Measurements from ENCODE around the gene RPH3AL. TPM values are rescaled to one million over a fixed set of nuclear protein-coding genes. Genes with fewer than 3 reads are reported as not detected.
A peak's percentile ranks its signal among the peaks of the same experiment; 100 is the strongest.
"Not testable (repeated sequence)": the region's sequence is repeated elsewhere in the genome, so short reads cannot be mapped to it uniquely, and the experiment has no call there.

RPH3AL gene
- total and polyA plus RNA-seq, 4 donors, result 4.7 to 5.9 (median 5.3) TPM

DNA sequence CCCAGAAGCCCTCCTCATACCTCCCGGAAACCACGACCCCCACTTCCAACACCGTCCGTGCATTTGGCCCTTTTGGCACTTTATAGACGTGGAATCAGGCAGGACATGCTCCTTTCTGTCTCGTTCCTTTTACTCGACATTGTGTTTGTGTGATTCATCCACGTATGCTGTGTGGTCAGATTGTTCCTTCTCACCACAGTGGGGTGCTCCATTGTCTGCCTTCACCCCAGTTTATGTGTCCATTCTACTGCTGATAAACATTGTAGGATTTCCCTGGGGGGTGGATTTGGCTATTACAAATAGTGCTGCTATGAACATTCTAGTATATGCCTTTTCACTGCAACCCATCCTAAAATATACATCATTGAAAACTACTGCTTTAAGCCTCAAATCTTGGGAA lies 28.9 kb upstream of the RPH3AL start:
- H3K27ac ChIP-seq (ENCODE audit: low read depth, low read length), result no peak overlapping the region
- DNase-seq (ENCODE audit: low read depth in 4 of 6, low spot score in 6 of 6), result no peak
- peaks cover 3% of the 10 kb centered on the region for H3K27me3 ChIP-seq (ENCODE audit: control insufficient read depth, insufficient read depth, low read length)
- peaks cover 55% of the 10 kb centered on the region for H3K4me1 ChIP-seq (ENCODE audit: control insufficient read depth, insufficient read depth, low read length)
- WGBS (ENCODE audit: insufficient coverage), result 48% methylated on average over 8 of the region's 8 CpGs
- H3K4me3 ChIP-seq (ENCODE audit: low read depth, low read length), result no peak overlapping the region
- H3K36me3 ChIP-seq (ENCODE audit: control insufficient read depth, insufficient read depth, low read length), result no peaks in the 10 kb centered on the region
- no peaks in the 10 kb centered on the region for H3K9me3 ChIP-seq (ENCODE audit: control insufficient read depth, insufficient read depth, low read length)

DNA sequence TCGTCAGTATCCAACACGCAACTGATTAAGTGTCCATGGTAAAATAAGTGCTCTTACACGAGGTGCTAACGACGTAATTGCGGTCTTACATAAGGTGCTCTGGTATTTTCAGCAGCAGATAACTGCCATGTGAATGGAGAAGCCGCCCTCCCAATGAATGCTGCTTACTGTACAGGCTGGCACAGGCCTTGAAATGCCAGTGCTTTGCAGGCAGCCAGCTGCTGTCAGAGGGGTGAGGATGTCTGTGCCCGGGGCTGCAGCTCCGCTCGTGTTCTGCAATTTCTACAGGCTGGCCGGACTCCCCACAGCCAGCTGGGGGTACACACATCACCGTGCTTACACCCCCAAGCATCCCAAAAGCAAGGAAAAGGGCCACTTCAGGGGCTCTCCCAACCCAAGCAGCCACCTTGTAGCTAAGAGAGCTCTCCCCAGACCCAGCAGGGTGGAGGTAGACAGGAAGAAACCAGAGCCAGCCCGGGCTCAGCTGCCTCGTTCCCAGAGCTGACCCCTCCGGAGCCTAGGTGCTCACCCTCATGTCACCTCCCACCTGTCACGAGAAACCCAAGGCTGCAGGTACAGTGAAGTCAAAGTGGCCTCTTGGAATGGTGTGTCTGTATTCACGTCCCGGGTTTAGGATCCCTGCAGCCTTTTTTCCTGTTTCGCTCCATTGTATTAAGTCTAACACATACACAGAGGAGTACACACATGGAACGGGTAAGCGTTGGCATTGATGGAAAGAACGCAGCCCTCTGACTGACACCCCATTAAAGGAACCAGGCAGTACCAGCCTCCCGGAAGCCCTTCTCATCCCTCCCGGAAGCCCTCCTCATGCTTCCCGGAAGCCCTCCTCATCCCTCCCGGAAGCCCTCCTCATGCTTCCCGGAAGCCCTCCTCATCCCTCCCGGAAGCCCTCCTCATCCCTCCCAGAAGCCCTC lies 27.2 kb upstream of the RPH3AL start:
- H3K27me3 ChIP-seq (ENCODE audit: control insufficient read depth, insufficient read depth, low read length), result no peaks in the 10 kb centered on the region
- WGBS (ENCODE audit: insufficient coverage), result 71% methylated on average over 19 of the region's 28 CpGs
- DNase-seq (ENCODE audit: low read depth in 4 of 6, low spot score in 6 of 6), result peak in 2 of 6 donors; percentile 34 to 69
- H3K4me1 ChIP-seq (ENCODE audit: control insufficient read depth, insufficient read depth, low read length), result peaks cover 45% of the 10 kb centered on the region
- H3K36me3 ChIP-seq (ENCODE audit: control insufficient read depth, insufficient read depth, low read length), result no peaks in the 10 kb centered on the region
- no peak overlapping the region for H3K27ac ChIP-seq (ENCODE audit: low read depth, low read length)
- no peak overlapping the region for H3K4me3 ChIP-seq (ENCODE audit: low read depth, low read length)
- H3K9me3 ChIP-seq (ENCODE audit: control insufficient read depth, insufficient read depth, low read length), result no peaks in the 10 kb centered on the region

DNA sequence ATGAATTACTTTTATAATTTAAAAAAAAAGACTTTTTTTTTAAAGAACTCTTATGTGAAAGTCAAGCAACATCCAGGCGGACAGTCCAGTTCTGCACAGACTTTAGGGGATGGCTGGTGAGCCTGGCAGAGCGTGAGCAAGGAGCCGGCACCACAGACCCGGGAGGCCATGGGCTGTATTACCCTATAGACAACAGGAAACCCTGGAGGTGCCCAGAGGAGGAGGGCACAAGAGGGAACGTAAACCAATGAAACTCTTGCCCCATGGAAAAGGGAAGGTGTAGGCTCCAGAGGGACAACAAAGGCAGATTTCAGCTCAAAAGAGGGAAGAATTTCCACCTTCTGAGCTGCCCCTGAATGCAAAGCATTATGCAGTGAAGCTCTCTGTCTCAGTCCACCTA lies 25.5 kb upstream of the RPH3AL start:
- 90% methylated on average over 2 of the region's 5 CpGs for WGBS (ENCODE audit: insufficient coverage)
- H3K9me3 ChIP-seq (ENCODE audit: control insufficient read depth, insufficient read depth, low read length), result no peaks in the 10 kb centered on the region
- no peak for DNase-seq (ENCODE audit: low read depth in 4 of 6, low spot score in 6 of 6)

DNA sequence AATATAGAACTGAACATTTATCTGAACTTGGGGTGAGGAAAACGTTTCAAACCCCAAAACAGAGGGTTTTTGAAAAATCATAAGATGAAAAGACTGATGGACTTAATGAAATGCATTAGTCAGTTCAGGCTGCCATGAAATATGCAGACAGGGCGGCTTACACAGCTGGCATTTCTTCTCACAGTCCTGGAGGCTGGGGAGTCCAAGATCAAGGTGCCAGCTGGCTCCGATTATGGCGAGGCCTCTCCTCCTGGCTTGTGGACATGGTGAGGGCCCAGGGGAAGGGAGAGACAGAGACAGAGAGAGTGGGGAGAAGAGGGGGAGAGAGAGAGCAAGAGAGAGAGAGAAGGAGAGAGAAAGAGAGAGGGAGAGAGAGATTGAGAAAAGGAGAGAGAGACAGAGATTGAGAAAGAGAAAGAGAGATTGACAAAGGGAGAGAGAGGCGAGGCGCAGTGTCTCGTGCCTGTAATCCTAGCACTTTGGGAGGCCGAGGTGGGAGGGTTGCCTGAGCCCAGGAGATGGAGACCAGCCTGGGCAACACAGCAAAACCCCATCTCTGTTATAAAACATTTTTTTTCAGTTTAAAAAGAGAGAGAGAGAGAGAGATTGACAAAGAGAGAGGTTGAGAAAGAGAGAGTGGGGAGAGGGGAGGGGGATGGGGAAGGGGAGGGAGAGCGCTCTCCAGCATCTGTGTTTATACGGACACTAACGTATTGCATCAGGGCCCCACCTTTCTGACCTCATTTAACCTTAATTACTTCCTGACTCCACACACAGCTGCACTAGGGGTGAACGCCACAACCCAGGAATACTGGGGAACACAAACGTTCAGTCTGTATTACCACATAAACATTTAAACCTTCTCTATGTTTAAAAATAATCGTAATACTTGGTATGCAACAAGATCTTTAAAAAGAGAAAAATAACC lies 24.6 kb upstream of the RPH3AL start:
- Histone ChIP-seq H3K9me3 (ENCODE audit: control insufficient read depth, insufficient read depth, low read length) (no peaks in the 10 kb centered on the region), H3K27ac (ENCODE audit: low read depth, low read length) (no peak overlapping the region), H3K4me1 (ENCODE audit: control insufficient read depth, insufficient read depth, low read length) (peaks cover 22% of the 10 kb centered on the region), H3K4me3 (ENCODE audit: low read depth, low read length) (no peak overlapping the region), H3K27me3 (ENCODE audit: control insufficient read depth, insufficient read depth, low read length) (no peaks in the 10 kb centered on the region), H3K36me3 (ENCODE audit: control insufficient read depth, insufficient read depth, low read length) (no peaks in the 10 kb centered on the region)
- WGBS (ENCODE audit: insufficient coverage), result 36% methylated on average over 5 of the region's 14 CpGs
- DNase-seq (ENCODE audit: low read depth in 4 of 6, low spot score in 6 of 6), result peak in 1 of 6 donors; percentile 72

More for the DNA sequence above, 25.5 kb upstream of the RPH3AL start:
- H3K27ac ChIP-seq (ENCODE audit: low read depth, low read length), result no peak overlapping the region
- no peaks in the 10 kb centered on the region for H3K27me3 ChIP-seq (ENCODE audit: control insufficient read depth, insufficient read depth, low read length)
- H3K4me3 ChIP-seq (ENCODE audit: low read depth, low read length), result no peak overlapping the region
- H3K4me1 ChIP-seq (ENCODE audit: control insufficient read depth, insufficient read depth, low read length), result peaks cover 30% of the 10 kb centered on the region
- H3K36me3 ChIP-seq (ENCODE audit: control insufficient read depth, insufficient read depth, low read length), result no peaks in the 10 kb centered on the region

DNA sequence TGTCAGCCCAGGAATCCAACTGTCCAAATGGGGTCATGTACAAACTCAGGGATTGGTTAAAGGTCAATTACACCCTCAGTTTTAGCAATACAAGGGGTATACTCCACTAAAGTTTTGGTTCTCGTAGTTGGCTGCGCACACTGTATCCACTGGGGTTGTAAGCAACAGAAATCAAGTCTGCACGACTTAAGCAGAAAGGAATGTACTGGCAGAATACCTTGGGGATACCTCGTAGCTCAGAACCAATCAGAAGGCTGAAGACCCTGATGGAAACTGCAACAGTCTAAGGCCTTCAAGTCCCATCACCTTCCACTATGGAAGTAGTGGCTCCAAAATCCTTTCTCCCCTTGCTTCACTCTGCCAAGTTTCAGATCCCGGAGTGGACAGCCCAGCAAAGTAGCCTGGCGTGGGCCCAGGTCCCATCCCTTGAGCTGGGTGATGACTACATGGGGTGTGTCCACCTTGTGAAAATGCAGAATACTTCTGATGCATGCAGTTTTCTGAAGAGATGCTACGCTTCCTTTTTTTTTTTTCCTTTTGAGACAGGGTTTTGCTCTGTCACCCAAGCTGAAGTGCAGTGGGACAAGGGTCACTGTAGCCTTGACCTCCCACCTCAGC lies 21.1 kb upstream of the RPH3AL start:
- no peak overlapping the region for H3K27ac ChIP-seq (ENCODE audit: low read depth, low read length)
- H3K4me1 ChIP-seq (ENCODE audit: control insufficient read depth, insufficient read depth, low read length), result peaks cover 5% of the 10 kb centered on the region
- 80% methylated on average over 6 of the region's 7 CpGs for WGBS (ENCODE audit: insufficient coverage)
- no peaks in the 10 kb centered on the region for H3K9me3 ChIP-seq (ENCODE audit: control insufficient read depth, insufficient read depth, low read length)
- no peaks in the 10 kb centered on the region for H3K36me3 ChIP-seq (ENCODE audit: control insufficient read depth, insufficient read depth, low read length)
- H3K27me3 ChIP-seq (ENCODE audit: control insufficient read depth, insufficient read depth, low read length), result no peaks in the 10 kb centered on the region
- no peak for DNase-seq (ENCODE audit: low read depth in 4 of 6, low spot score in 6 of 6)
- H3K4me3 ChIP-seq (ENCODE audit: low read depth, low read length), result no peak overlapping the region

DNA sequence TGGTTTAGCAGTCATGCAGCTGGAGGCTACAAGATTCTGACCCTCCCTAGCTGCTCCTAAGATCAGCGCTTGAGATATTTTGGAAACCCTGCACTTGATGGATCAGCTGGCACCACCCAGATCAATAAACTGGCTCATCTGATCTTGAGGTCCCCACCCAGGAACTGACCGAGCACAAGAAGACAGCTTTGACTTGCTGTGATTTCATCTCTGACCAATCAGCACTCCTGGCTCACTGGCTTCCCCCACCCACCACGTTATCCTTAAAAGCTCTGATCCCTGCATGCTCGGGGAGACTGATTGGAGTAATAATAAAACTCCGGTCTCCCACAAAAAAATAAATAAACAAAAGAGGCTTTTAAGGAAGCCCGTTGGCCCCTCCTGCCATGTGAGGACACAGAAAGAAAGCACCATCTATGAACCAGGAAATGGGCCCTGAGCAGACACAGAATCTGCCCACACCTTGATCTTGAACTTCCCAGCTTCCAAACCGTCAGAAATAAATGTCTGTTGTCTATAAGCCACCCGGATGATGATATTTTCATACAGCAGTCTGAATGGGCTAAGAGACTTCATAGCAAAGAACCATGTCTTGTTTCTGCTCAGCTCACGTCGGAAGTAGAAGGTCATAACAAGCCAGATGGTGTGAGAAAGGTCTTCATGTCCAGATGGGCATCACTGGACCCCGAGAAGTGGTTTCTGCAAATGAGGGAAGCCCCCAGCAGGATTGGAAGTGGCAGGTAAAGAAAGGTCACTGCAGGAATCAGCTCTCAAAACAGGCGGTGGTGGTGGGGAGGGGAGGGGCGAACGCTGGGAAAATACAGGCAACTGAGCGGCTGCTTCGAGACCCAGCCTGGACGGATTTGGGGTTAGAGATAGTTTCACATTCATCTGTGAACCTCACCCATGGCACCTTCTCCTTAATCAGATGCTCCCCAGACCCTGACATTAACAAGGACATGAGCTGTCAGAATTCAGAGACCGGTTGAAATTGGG lies 19.8 kb upstream of the RPH3AL start:
- Histone ChIP-seq H3K27me3 (ENCODE audit: control insufficient read depth, insufficient read depth, low read length) (no peaks in the 10 kb centered on the region), H3K4me1 (ENCODE audit: control insufficient read depth, insufficient read depth, low read length) (peaks cover 5% of the 10 kb centered on the region), H3K4me3 (ENCODE audit: low read depth, low read length) (no peak overlapping the region), H3K27ac (ENCODE audit: low read depth, low read length) (no peak overlapping the region), H3K36me3 (ENCODE audit: control insufficient read depth, insufficient read depth, low read length) (peaks cover under 1% of the 10 kb centered on the region), H3K9me3 (ENCODE audit: control insufficient read depth, insufficient read depth, low read length) (no peaks in the 10 kb centered on the region)
- WGBS (ENCODE audit: insufficient coverage), result 76% methylated on average over 9 of the region's 18 CpGs
- DNase-seq (ENCODE audit: low read depth in 4 of 6, low spot score in 6 of 6), result no peak

DNA sequence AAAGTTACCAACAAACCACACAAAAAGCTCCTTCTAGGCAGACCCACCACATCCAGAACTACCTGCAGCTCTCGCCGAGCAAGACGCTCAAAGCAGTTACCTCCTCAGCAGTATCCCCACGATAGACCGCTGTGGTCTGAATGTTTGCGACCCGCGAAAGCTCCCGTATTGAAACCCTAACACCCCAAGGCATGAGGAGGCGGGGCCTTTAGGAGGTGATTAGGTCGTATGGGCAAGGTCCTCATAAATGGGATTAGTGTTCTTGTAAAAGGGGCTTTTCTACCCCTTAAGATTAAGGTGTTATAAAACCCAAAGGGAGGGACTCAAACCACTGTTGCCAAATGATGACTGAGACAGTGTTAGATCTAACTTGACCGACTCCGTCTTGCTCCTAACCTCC lies 19.0 kb upstream of the RPH3AL start:
- WGBS (ENCODE audit: insufficient coverage), result 96% methylated on average over 3 of the region's 13 CpGs
- H3K27ac ChIP-seq (ENCODE audit: low read depth, low read length), result no peak overlapping the region
- H3K36me3 ChIP-seq (ENCODE audit: control insufficient read depth, insufficient read depth, low read length), result peaks cover 3% of the 10 kb centered on the region
- H3K27me3 ChIP-seq (ENCODE audit: control insufficient read depth, insufficient read depth, low read length), result no peaks in the 10 kb centered on the region
- no peaks in the 10 kb centered on the region for H3K4me1 ChIP-seq (ENCODE audit: control insufficient read depth, insufficient read depth, low read length)
- no peaks in the 10 kb centered on the region for H3K9me3 ChIP-seq (ENCODE audit: control insufficient read depth, insufficient read depth, low read length)
- H3K4me3 ChIP-seq (ENCODE audit: low read depth, low read length), result no peak overlapping the region
- DNase-seq (ENCODE audit: low read depth in 4 of 6, low spot score in 6 of 6), result no peak

DNA sequence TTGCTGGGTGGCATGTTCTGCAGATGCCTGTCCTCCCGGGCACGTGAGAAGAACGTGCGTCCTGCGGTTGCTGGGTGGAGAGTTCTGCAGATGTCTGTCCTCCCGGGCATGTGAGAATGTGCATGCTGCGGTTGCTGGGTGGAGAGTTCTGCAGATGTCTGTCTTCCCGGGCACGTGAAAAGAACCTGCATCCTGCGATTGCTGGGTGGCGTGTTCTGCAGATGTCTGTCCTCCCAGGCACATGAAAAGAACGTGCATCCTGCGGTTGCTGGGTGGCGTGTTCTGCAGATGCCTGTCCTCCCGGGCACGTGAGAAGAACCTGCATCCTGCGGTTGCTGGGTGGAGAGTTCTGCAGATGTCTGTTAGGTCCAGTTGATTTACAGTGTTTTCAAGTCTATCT lies 15.0 kb upstream of the RPH3AL start:
- H3K4me1 ChIP-seq (ENCODE audit: control insufficient read depth, insufficient read depth, low read length); H3K27me3 ChIP-seq (ENCODE audit: control insufficient read depth, insufficient read depth, low read length); DNase-seq (ENCODE audit: low read depth in 4 of 6, low spot score in 6 of 6); H3K27ac ChIP-seq (ENCODE audit: low read depth, low read length); H3K36me3 ChIP-seq (ENCODE audit: control insufficient read depth, insufficient read depth, low read length); H3K4me3 ChIP-seq (ENCODE audit: low read depth, low read length); H3K9me3 ChIP-seq (ENCODE audit: control insufficient read depth, insufficient read depth, low read length): not testable (repeated sequence)
- WGBS (ENCODE audit: insufficient coverage), result 97% methylated on average over 12 of the region's 17 CpGs

Data from spinal cord (tissue), 10 donors.